ENCODE measurements around the gene NOP14.
A peak's percentile ranks its signal among the peaks of the same experiment; 100 is the strongest.

NOP14 gene

DNA sequence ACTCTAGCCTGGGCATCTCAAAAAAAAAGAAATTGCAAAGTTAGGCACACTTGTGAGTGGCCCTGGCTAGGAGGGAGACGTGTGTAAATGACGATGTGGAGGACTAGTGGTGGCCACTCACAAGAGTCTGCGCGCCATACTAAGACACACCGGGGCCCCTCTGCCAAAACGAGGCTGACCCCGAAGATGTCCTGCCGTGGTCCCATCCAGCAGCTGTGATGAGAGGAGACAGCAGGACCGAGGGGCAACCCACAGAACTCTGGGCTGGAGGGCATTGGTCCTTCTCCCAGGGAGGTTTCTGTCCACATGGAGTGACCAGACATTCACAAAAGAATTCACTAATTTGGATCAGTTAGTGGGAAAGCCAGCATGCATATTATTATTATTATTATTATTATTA is 47.4 kb downstream of the NOP14 start:
- no peak for DNase-seq

DNA sequence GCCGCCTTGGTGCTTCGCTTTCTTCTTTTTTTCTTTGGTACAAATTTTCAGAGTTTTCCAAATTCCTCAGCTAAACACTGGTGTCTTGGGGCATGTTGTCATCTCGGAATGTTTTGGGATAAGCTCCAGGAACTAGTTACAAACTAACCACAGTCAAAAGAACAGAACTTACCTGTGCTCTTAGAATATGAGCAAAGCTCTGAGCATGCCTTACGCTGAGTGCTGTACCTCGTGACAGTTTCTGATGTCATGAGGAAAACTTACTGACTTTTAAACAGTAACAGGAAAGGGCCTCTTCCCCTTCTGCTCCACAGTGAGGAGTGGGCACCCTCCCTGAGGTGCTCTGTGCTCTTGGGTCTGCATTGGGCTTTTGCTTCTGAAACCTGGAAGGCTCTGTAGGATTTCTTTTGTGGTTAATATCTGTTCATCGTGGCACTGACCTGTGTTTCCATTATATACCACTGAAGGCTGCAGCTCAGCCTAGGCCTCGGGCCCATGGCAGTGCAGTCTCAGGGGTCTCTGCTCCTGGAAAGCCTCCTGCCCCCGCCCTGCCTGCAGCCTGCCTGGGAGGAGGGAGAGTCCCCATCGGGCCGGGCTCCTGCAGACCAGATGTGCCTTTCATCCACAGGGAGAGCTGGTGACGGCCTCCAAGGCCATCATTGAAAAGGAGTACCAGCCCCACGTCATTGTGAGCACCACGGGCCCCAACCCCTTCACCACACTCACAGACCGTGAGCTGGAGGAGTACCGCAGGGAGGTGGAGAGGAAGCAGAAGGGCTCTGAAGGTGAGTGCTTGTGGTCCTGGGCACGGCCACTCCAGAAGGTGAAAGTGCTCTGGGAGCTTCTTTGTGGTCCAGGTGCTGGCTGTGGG is 48.7 kb downstream of the NOP14 start:
- no peak for DNase-seq

DNA sequence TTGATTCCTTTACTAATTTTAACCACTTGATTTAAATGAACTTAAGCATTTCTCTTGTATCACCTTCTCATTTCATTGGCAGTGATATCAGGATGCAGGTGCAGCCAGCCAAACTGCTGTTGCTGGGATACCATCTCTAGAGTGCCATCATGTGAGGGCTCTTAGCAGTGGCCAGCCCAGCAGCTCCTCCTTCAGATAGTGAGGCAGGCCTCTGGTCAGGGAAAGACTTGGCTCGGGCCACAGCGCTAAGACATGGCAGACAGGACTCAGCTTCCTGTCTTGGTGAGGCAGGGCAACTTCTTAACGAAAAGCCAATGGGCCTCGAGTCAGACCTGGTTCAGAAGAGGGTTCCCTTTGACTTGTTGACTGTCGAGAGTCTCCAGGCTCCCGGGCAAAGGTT is 50.0 kb downstream of the NOP14 start:
- DNase-seq, result no peak

DNA sequence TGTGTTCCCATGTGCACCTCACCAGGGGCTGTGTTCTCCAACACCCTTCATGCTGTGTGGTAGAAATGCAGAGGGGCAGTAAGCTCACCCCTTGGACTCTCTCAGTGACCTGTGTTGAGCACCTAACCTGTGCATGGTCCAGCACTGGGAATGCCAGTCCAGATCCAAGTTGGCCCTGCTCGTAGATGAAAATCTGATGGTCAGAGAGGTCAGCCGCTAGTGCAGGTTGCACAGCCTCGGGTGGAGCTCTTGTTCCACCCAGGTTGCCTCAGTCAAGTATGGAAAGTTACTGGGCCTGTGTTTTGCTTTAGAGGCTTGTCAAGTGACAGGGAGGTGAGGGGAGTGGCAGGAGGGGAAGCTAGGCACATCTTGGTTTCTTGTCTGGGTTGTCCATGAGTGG is 51.3 kb downstream of the NOP14 start:
- DNase-seq, result no peak

DNA sequence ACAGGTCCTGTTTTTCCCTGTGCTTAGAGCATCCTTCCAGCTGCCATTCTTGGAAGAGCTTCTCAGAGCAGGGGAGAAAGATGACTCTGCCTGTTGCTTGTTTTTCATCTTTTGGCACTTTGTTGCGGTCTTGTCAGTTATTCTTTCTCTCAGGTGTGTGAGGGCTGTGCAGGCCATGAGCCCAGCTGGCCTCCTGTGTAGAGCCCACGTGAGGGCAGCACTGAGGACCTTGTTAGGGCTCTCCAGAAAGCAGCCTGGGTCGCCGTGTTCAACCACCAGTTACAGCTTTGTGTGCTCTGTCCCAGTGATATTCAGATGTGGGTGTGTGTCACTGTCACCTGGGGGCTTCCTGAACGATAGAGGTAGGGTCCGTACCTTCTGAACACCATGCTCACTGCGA is 52.8 kb downstream of the NOP14 start:
- no peak for DNase-seq

DNA sequence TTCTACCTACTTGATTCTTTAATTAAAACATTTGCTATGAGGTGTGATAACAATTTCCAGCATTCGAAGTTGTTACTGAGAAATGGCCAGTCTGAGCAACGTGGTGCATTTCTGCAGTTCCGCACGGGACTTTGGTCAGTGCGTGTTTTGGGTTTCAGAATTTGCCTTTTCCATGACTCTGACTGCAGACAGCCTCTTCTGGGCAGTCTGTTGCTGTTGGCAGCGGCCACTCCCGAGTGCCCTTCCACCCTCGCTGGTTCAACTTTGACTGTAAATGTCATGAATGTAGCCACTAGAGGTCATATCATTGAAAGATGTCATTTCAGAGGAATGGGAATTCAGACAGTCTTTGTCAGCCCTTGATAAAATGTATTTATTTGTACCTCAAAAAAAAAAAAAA is 53.6 kb downstream of the NOP14 start:
- DNase-seq, result no peak

DNA sequence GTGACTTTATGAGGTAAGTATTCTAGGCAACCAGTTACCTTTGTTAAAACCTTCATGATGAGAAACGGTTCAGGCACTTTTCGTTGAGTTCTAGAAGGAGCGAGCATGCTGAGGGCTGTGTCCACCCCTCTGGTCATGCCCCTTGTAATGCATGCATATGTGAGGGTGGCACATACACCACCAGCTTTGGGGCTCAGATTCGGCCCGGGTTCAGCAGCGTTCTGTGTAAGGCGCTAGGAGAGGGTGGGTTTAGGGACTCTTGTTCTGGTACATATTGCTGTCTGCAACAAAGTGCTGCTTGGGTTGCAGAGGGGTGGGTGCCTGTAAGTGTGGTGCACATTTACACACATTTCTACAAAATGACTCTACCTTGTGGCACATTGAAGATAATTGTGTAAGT is 54.5 kb downstream of the NOP14 start:
- DNase-seq, result no peak

DNA sequence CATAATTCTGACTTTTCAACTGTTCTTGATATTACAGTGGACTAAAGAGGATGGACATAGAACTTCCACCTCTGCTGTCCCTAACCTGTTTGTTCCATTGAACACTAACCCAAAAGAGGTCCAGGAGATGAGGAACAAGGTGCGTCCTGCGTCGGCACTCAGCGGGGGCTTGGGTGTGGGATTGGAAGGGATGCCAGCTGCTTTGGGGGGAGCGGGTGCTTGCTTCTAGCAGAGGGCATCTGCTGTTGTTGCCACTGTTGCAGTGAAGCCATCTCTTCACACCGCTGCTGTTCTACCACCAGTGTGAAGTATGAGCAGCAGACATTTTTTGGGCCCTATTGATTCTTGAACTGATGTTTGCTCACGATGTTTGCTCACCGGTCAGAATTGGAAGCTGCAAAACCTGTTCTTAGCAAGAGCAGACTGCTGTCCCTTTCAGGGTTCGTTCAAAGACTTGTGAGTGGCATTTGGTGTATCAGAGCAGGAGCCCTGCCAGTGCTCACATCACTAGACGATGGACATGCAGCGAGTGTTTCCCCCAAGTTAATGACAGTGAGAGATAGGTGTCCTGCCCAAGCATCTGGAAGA is 55.4 kb downstream of the NOP14 start:
- DNase-seq, result no peak

DNA sequence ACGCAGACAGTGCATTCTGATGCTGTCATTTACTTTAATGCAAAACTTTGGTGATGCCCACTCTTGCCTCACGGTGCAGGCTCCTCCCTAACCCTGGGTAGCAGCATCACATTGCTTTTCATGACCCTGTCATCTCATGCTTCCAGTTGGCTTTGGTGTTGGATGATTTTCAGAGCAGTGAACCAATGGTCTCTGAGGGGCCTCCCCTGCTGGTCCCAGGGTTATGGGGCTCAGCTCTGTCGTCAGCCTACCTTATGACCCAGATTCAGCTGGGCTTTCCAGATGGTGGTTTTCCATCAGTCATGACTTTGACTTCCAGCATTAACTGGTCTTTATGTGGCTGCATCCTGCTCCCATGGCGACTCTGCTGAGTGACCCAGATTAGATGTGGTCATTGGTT is 56.0 kb downstream of the NOP14 start:
- DNase-seq, result no peak

DNA sequence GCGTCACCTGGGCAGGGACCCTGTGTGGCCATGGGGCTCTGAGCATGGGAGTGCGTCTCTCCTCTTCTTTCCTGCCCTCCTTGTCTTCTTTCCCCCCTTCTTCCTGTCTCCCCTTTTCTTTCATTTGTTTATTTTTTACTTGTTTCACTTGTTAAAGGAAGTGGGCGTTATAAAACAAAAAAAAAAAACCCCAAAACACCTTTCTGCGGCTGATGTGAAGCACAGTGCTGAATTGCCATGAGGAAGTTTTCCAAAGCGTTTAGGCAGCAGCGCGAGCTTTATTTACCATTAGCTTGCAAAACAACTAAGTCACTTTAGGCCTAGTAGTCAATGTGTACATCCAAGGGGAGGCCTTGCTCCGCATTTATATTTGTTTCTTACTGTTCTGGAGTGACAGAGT is 57.0 kb downstream of the NOP14 start:
- DNase-seq, result no peak

DNA sequence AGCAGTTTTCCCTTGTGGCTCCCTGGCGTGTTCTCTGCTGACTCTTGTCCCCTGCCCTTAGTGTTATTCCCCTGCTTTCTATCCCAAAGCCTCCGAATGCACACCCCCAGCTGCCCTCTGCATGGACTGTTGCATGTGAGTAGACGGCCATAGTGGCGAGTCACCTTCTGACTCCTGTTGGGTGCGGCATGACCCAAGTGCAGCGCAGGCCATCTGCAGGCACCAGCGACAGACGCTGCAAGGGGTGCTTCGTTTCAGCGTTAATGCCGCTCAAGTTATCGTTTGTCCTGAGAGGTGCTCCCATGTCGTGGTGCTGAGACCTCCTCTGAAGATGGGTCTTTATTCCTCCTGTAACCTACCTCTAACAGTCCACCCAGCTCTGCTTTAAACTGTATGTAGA is 57.7 kb downstream of the NOP14 start:
- no peak for DNase-seq

DNA sequence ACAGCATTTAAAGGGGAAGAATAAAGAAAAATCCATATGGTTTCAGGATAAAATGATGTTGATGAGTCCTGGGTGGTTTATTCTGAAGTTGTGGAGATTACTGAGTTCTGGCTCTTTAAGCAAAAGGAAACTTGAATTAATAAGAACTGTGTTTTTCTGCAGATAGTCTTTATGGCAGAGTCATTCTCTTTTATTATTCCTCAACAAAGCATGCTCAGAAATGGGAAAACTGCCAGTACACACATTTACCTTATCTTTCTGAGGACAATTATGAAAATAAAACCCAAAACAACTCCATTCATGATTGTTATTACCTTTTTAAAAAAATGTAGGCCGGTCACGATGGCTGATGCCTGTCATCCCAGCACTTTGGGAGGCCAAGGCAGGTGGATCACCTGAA is 61.1 kb downstream of the NOP14 start:
- no peak for DNase-seq

DNA sequence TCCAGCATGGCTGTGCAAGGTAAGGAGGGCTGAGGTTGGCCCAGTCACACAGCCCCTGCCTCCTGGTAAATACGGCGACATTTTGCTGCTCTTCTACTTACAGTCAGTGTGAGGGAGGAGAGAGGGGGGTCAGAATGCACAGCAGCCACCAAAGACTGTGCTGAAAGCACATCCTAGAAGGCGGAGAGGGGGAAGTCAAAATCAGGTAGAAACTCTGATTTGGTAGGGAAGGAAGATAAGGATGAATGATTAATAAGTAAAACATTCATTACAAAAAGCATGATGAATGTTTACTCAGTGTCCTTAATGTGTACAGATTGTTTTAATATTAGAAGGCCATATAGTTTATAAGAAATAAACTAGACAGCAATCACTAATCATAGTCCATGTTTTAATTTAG is 62.0 kb downstream of the NOP14 start:
- DNase-seq, result no peak

DNA sequence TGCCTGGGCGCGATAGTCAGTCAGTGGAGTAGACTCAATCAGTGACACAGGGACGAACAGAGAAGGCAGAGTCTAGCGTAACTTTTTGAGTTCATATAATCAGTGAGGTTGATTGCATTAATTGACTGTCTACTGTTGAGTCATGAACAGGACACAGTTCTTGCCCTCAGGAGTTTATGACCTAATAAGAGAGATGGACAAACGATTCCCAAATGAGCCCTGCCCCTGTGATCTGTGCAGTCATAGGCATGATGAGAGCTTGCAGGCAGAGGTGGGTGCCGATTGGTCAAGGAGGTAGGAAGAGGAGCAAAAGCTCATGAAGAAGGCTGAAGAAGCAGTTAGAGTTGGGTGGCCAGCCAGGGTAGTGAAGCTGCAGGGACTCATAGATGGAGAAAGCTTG is 62.5 kb downstream of the NOP14 start:
- DNase-seq, result no peak

DNA sequence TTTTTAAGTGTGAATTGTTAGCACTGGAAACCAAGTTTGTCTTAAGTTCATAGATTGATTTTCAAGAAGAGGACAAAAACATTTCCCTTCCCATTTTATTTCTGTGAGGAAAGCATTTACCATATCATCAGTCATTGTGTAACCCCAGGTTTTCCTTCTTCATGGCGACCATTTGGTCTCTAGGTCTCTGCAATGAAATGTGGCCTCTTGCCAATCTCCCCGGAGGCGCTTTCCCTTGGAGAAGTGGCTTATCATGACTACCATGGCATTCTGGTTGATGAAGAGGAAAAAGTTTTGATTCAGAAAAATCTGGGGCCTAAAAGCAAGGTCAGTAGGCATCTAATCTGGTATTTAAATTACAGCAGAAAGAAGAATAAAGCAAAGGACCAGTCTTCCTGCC is 65.2 kb downstream of the NOP14 start:
- DNase-seq, result no peak

DNA sequence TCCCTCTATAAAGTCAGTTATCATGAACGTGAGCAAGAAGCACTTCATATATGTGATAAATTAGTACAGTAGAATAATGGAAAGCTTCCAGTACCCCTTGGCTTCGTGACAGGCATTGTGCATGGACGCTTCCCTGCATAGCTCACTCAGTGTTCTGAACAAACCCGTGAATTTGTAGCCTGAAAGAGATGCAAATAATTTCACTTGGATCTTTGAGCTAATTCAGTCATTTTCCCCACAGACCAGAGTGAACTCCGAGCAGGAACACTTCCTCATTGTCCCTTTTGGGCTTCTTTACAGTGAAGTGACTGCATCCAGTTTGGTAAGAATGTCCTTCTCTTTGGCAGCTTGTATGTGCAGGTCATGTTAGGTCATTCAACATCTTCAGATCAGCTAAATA is 69.4 kb downstream of the NOP14 start:
- DNase-seq, result peak in 4 of 56 donors; percentile 14 to 29 (median 28)

DNA sequence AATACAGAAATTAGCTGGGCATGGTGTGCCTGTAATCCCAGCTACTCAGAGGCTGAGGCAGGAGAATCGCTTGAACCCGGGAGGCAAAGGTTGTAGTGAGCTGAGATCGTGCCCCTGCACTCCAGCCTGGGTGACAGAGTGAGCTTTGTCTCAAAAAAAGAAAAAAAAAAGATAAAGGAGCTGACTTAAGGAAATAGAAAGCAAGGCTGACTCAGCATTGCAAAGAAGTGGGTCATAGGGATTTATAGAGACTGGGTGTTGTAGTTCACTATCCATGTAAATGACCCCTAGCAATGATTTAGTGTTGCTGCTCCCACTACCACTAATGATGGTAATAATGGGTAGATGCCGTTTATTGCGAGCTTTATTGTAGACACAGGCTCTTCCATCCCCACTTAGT is 71.9 kb downstream of the NOP14 start:
- DNase-seq, result no peak

DNA sequence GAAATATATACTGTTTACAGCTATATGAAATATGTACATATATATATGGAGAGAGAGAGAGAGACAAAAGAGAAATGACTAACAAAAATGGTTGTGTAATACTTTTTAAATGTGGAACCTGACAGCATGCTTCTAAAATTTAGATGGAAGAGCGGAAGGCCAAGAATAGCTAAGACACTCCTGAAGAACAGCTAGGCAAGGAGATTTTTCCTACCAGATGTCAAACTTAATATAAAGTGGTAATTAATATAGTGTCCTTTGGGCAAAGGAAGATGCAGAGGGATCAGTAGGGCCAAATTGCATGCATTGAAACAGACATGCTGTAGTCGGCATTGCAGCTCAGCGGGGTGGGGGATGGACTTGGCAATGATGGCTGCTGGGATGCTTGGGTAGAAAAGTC is 74.3 kb downstream of the NOP14 start:
- no peak for DNase-seq
